ENCODE data around the gene RPS18.
A peak's percentile ranks its signal among the peaks of the same experiment; 100 is the strongest.

Gene RPS18

GRCh38 chr6:33315793-33316602 is 44.1 kb downstream of the RPS18 start:
- no peak for DNase-seq

- DNase-seq, result no peak
Measured at GRCh38 chr6:33316603-33317418, 44.9 kb downstream of the RPS18 start.

GRCh38 chr6:33317419-33317668 is 45.5 kb downstream of the RPS18 start:
- no peak for DNase-seq

GRCh38 chr6:33317669-33318425 is 46.0 kb downstream of the RPS18 start, which contains the start of gene ZBTB22:
ZBTB22 (minus strand) TSS chr6:33317744; CDS start chr6:33316916, 828 bp downstream.
- peak; percentile 96 for DNase-seq

GRCh38 chr6:33318426-33319073 is 46.7 kb downstream of the RPS18 start:
- DNase-seq, result no peak

GRCh38 chr6:33319939-33320314 is 48.1 kb downstream of the RPS18 start:
- DNase-seq, result no peak

GRCh38 chr6:33320315-33321181 is 48.7 kb downstream of the RPS18 start:
- DNase-seq, result no peak

GRCh38 chr6:33321227-33321626 is 49.4 kb downstream of the RPS18 start:
- DNase-seq, result no peak

GRCh38 chr6:33323623-33323948 is 51.7 kb downstream of the RPS18 start:
- DNase-seq, result peak; percentile 85

GRCh38 chr6:33324125-33324524 is 52.2 kb downstream of the RPS18 start:
- no peak for DNase-seq
